Body of pancreas (tissue), 4 donors: Measurements from ENCODE around the gene PTPRT.

Experiments used
- POLR2A ChIP-seq, 3 donors: fragments of 450-650 bp; IDR thresholded peaks; one replicate each; pipeline ENCODE4 v1.6.1; 2016; ENCODE audit warnings: antibody characterized with exemption in 3 of 3, mild to moderate bottlenecking in 2 of 3
- TF ChIP-seq, protein P1 (sequence below), 7 experiments: fragments of 450-650 bp in 4 of 7; fragments of 200-600 bp in 3 of 7; sonication (generic) in 3 of 7; IDR thresholded peaks; one replicate each; pipeline ENCODE4 v1.5.1; 2016 to 2019; ENCODE audit warnings: antibody characterized with exemption in 7 of 7

GRCh38 chr20:42986143-42986773 is 203.4 kb downstream of the PTPRT start:
- TF ChIP-seq, protein P1, sequence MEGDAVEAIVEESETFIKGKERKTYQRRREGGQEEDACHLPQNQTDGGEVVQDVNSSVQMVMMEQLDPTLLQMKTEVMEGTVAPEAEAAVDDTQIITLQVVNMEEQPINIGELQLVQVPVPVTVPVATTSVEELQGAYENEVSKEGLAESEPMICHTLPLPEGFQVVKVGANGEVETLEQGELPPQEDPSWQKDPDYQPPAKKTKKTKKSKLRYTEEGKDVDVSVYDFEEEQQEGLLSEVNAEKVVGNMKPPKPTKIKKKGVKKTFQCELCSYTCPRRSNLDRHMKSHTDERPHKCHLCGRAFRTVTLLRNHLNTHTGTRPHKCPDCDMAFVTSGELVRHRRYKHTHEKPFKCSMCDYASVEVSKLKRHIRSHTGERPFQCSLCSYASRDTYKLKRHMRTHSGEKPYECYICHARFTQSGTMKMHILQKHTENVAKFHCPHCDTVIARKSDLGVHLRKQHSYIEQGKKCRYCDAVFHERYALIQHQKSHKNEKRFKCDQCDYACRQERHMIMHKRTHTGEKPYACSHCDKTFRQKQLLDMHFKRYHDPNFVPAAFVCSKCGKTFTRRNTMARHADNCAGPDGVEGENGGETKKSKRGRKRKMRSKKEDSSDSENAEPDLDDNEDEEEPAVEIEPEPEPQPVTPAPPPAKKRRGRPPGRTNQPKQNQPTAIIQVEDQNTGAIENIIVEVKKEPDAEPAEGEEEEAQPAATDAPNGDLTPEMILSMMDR (IDR thresholded peaks at IDR 0.05), result no peak
- no peak for TF ChIP-seq POLR2A (IDR thresholded peaks at IDR 0.05)
